ENCODE data around the gene RAD51B.

Gene RAD51B

DNA sequence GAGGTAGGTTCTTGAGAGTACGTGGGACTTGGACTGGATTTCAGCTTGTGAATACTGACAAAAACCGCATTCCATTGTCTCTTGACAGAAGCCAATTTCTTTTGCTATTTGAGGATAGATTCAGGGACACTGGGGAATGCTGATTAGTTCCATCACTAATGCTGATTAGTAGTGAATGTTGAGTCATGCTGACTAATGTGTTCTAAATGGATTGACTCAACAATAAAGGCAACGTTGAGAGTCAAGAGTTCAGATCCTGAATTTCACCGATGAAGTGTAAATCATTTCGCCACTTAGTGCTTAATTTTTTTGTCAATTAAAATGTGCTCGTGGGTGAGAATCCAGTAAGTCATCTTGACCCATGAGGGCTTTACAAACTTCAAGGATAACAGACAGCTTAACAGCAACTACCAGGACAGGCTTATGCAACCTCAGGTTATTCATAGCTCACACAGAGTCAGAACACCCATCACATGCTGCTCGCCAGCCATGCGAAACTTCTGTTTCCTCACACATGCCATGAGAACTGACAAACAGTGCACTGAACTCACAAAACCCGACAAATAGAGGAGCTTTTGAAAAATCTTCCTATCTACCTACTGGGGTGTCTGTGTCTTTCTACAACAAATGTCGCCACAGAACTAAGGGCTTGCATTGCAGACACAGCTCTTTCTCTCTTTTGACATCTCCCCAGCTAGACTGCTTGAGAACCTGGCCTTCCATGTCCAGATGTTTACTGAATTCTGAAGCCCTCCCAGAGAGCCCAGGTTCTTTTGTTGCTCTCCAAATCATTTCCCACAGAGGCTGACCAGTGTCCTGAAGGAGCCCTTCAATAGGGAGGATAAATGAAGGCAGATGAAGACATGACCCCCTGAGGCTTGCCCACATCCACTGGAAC is 656.9 kb downstream of the RAD51B start:
- peak; percentile 99 for DNase-seq

DNA sequence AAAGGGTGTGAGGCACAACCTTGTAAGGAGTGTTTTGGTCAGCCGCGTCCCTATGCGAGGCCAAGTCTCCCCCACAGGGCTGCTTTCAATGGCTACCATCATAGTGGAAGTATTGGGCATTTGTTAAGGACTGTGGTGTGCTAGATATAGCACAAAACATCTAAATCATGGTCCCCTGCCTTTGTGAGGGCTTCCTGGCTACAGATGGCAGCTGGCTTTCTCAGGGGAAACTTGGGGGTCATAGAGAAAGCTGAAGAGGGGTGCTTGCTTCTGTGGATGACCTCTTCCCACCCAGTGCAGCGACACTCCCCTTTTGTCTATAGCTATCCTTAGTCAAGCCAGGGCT is 657.5 kb downstream of the RAD51B start:
- DNase-seq = no peak

- DNase-seq = no peak
Observed at GRCh38 chr14:68477461-68478085, 658.0 kb downstream of the RAD51B start.

DNA sequence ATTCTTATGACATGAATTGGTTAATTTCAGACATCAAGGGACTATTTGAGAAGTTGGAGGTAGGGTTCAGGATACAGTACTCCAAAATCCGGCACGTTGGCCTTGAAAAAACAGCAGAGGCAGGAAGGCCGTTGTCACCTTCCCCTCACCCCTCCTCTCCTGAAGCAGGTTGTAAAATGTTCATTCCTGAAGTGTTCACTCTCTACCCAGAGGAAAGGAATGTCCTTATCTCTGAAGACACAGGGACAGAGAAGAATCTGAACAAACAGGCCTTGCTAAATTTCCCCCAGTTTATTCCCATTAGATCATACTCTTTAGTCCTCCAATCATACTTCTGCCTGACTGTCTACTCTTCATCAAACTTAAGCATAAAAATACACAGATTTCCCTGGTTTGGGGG is 659.7 kb downstream of the RAD51B start:
- DNase-seq = peak; percentile 46

DNA sequence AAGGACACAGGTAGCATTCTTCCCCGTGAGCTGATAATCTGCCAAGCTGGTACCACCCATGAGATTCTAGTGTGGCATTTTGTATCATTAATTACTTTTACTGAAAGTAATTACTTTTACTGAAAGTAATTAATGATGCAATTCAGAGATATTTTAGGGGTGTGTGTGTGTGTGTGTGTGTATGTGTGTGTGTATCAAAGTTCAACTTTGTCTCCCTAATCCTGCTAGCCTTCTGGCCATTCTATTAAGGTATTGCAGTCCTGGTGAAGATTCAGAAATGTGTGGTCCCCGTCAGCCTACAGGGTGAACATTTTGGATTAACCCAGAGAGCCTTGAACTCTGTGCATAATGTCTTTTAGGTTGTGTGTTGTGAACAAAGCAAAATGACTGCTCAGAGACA is 662.4 kb downstream of the RAD51B start:
- DNase-seq = no peak

DNA sequence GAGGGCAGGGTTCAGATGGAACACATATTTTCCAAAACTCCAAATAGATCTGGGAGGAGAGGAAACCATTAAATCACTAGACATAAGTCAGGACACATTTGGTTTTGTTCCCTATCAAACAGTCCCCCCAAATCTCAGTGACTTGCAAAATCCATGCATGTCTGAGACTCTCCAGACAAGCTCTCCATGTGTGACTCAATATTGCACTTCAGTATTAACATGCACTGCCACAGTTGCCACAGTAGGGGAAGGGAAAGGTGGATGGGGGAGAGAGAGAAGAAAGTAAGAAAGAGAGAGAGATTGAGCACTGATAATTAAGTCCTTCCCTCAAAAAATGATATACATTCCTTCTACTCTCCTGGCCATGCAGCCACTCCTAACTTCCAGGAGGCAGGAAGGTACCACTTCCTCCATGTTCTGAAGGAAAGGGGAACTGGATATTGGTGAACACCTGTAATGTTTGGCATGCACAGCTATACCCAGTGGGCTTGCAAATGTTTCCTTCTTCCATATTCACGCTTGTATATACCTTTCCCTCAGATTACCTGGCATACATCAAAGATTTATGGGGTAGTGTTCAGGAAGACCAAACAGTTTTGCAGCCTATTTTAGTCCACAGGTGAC is 663.3 kb downstream of the RAD51B start:
- no peak for DNase-seq

GRCh38 chr14:68486033-68486732 is 666.6 kb downstream of the RAD51B start:
- DNase-seq = no peak

DNA sequence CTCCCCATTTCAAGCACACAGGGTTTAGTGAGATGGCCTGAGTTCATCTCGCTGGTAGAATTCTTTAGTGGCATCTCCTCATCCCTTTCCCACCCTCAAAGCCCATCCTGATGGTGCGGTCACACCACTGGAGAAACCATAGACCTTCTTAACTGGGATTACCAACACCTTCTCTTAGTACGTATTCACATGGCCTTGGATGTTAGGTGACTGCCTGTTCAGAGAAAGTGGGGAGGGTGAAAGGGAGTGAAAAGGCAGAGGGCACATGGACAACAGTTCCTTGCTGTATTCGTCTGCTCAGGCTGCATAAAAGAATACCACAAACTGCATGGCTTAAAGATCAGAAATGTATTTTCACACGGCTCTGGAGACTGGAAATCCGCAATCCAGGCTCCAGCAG is 667.2 kb downstream of the RAD51B start:
- no peak for DNase-seq

- DNase-seq = peak; percentile 82
Observed at GRCh38 chr14:68487805-68488590, 668.4 kb downstream of the RAD51B start.

DNA sequence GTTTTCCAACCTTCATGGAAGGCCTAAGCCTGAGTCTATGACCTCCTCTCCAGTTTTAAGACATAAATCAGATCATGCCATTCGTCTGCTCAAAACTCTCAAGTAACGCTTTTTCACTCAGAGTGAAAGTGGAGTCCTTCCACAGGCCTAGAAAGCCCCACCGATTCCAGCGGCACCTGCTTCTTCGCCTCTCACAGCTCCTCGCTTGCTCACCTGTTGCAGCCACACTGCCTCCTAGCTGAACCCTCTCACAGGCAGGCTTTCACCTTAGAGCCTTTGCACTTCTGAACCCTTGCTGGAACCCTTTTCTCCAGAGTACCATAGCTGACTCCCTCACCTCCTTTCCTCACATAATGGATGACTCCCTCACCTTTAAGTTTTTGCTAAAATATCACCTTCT is 672.2 kb downstream of the RAD51B start:
- no peak for DNase-seq

DNA sequence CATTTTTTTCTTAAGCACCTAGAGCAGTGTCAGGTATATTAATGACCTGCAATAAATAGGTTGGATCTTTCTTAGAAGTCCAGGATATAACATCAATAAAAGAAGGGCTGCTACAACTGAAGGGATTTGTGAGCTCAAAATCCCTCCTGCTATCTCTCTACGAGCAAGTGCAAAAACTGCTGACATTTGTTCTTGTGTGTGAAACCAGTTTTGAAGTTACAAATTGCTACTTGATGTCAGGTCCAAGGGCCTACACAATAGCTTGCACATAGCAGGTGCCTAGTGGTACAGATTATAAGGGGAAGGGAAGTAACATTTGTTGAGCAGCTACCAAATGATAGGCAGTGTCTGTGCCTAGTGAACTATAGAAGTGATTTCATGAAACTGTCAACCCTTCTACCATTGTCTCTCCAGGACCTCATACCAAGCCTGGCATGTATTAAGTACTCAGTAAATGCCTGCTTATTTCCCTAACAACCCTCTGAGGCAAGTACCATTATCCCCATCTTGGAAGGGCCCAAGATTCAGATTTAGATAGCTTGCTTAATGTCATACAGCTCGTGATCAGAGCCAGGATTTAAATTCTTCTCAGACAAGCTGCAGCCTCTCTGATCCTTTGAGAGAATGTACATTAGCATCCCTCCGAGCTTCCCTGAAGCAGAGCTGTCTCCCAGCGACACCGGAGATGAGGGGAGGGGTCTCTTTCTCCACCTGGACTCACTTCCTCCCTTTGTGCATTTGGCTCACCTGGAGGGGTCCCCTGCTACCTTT is 673.0 kb downstream of the RAD51B start:
- no peak for DNase-seq

DNA sequence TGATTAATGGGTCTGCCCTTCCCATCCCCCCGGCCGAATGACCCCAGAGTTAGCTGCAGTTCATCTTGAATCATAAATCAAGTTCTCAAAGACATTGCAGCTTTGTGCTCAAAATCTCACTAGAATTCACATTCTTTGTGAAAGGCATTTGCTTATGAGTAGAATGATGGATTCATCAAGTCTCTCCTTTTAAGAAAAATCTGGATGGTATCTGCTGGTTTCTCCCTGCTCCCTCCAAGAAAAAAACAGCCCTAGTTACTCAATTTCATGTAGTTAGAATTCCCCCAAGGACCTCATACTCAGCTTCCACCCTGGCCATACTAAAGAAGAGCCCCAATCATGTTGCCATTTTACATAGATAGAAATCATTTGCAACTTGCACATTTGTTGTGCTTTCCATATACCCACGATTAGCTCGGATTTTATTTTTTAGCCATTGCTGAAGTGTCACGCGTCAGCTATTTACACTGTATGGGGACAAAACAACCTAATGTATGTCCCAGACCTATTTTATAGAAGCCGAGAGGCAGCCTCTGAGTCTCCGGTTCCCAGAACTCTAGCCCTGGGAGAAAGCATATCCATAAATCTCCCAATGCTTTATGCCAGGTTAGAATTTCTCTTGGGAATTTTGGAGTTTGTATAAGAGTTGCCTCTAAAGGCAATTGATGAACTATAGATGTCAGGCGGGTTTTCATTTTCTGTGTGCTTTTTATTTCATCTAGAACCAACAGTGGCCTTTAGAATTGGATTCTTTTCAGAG is 673.8 kb downstream of the RAD51B start:
- DNase-seq = no peak

- no peak for DNase-seq
Observed at GRCh38 chr14:68495101-68496039, 675.8 kb downstream of the RAD51B start.

- DNase-seq = no peak
Observed at GRCh38 chr14:68497011-68497410, 677.4 kb downstream of the RAD51B start.

DNA sequence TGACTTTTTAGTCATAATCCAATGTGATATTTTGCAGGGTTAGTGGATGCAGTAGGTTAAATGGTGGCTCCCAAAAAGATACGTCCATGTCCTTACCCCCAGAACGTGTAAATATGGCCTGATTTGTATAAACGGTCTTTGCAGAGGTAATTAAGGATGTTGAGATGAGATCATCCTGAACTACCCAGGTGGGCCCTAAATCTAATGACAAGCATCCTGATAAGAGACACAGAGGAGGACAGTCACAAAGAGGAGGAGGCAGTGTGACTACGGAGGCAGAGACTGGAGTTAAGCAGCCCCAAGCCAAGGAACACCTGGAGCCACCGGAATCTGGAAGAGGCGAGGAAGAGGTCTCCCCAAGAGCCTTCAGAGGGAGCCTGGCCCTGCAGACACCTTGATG is 679.9 kb downstream of the RAD51B start:
- DNase-seq = no peak

DNA sequence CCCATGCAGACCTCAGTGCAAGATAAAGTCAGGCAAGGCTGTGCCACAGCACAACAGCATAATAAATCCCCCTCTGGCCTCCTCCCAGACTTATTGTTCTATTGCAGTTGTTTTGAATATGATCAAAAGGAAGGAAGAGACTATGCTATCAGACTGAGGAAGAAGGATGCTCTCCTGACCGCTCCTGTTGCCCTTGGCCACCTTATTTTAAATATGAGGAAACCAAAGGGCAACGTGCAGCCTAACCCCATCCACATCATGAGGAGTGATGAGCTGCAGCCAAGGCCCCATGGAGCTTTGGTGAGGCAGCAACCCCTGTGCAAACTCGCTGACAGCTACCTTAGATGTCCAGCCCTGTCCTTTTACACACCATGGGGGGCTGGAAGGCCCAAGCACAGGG is 681.6 kb downstream of the RAD51B start:
- DNase-seq = no peak

DNA sequence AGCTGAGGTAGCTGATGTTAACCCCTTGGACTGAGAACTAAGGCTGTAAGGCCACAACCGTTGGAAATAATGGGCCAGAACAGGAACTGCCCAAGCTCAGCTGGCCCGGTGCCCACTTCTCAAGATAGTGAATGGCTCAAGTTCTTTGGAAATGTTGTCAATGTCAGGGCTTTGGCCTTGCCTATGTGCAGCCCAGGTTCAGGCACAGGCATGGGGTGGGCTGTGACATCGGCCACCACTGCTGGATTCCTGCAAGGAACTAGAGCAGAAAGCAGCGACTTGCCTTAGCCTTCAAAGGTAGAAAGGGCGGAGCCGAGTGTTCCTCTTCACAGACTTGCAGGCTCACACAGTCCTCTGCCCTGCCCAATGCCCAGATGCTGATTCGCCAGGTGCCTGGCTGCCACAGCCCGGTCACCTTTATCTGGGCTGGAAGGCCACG is 682.1 kb downstream of the RAD51B start:
- DNase-seq = no peak

DNA sequence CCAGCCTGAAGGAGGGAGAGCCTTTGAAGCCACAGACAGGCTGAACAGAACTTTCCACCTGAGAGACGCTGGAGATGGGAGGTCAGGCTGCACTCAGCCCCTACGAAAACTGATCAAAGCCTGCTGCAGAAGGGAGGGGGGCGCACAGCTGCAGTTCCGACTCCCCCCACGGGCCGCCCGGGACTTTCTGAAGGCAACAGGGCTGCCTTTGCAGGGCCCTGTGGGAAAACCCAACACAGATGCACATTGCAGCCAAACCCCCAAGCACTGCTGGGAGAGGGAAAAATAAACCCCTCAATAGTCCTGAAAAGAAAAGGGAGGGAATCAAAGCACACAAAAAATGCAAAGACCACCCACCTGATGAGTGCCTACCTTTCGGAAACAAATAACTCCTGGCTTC is 682.7 kb downstream of the RAD51B start:
- no peak for DNase-seq

DNA sequence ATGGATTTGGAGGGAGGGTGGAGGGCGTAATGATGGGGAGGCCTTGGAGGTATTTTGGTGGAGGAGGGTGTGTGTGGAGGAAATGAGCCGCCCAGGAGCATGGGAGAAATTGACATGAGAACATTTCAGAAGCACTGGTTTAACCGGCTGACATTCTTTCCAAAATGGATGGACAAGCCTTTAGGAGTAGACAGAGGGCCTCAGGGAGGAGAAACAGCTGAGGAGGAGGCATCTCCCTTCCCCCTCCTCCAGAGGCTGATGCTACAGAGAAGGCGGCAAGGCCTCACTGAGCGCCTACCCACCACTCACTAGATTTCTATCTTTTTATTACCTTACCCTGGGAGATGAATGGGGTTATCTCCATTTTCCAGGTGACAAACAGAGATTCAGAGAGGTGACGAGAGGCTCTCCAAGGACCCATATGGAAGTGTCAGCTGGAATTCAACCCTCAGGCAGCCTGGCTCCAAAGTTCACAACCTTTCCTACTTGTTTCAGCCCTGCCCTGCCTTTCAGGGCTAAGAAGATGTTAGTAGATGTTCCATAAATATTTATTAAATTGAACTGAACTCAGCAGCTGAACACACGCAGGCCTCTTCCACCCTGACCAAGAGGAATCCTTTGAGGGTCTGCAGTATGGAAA is 683.7 kb downstream of the RAD51B start:
- no peak for DNase-seq
